ENCODE data around the gene FAM3D.

GRCh38 chr3:58645726-58646125, 20.8 kb downstream of the FAM3D start:
- TF ChIP-seq, protein P1, sequence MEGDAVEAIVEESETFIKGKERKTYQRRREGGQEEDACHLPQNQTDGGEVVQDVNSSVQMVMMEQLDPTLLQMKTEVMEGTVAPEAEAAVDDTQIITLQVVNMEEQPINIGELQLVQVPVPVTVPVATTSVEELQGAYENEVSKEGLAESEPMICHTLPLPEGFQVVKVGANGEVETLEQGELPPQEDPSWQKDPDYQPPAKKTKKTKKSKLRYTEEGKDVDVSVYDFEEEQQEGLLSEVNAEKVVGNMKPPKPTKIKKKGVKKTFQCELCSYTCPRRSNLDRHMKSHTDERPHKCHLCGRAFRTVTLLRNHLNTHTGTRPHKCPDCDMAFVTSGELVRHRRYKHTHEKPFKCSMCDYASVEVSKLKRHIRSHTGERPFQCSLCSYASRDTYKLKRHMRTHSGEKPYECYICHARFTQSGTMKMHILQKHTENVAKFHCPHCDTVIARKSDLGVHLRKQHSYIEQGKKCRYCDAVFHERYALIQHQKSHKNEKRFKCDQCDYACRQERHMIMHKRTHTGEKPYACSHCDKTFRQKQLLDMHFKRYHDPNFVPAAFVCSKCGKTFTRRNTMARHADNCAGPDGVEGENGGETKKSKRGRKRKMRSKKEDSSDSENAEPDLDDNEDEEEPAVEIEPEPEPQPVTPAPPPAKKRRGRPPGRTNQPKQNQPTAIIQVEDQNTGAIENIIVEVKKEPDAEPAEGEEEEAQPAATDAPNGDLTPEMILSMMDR (IDR thresholded peaks at IDR 0.05; ENCODE audit: insufficient read depth, low read length) = no peak
- TF ChIP-seq POLR2AphosphoS5 (IDR thresholded peaks at IDR 0.05; ENCODE audit: low read depth) = no peak
- TF ChIP-seq, protein P2, sequence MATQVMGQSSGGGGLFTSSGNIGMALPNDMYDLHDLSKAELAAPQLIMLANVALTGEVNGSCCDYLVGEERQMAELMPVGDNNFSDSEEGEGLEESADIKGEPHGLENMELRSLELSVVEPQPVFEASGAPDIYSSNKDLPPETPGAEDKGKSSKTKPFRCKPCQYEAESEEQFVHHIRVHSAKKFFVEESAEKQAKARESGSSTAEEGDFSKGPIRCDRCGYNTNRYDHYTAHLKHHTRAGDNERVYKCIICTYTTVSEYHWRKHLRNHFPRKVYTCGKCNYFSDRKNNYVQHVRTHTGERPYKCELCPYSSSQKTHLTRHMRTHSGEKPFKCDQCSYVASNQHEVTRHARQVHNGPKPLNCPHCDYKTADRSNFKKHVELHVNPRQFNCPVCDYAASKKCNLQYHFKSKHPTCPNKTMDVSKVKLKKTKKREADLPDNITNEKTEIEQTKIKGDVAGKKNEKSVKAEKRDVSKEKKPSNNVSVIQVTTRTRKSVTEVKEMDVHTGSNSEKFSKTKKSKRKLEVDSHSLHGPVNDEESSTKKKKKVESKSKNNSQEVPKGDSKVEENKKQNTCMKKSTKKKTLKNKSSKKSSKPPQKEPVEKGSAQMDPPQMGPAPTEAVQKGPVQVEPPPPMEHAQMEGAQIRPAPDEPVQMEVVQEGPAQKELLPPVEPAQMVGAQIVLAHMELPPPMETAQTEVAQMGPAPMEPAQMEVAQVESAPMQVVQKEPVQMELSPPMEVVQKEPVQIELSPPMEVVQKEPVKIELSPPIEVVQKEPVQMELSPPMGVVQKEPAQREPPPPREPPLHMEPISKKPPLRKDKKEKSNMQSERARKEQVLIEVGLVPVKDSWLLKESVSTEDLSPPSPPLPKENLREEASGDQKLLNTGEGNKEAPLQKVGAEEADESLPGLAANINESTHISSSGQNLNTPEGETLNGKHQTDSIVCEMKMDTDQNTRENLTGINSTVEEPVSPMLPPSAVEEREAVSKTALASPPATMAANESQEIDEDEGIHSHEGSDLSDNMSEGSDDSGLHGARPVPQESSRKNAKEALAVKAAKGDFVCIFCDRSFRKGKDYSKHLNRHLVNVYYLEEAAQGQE (IDR thresholded peaks at IDR 0.05; ENCODE audit: insufficient replicate concordance, low read depth) = no peak
- TF ChIP-seq GABPA (IDR thresholded peaks at IDR 0.05; ENCODE audit: low read depth) = no peak

Data from HL-60 (cell line).